Natural killer cell treated with Interleukin-12 subunit alpha and Interleukin-12 subunit beta and Interleukin-15 and Interleukin-18, amount 100 ng/mL, for 72 hours (primary cell): ENCODE measurements around the gene TRIM2. TPM values are rescaled to one million over a fixed set of nuclear protein-coding genes. Genes with fewer than 3 reads are reported as not detected.

ENCODE experiments used
- ATAC-seq, 2 donors: fragments of 150-1000 bp; cut with Tn5 transposase in 1 of 2; sonication (Bioruptor Pico), chemical (Tn5 transposase) in 1 of 2; 2 replicates each; pipeline ENCODE4 v1.10.0; 2021
- DNase-seq: peaks from one replicate; pipeline ENCODE4 v3.0.0; 2022; ENCODE audit warnings: low spot score
- H3K27ac Mint-ChIP-seq, 2 donors: 1 replicate in 1 of 2; 2 replicates in 1 of 2; pipeline ENCODE4 v1.8.0; 2022; ENCODE audit warnings: mixed read lengths in 2 of 2, mild to moderate bottlenecking in 1 of 2, moderate library complexity in 1 of 2
- H3K27me3 Mint-ChIP-seq, 2 donors: 1 replicate in 1 of 2; 2 replicates in 1 of 2; pipeline ENCODE4 v1.8.0; 2022; ENCODE audit warnings: mixed read lengths in 2 of 2
- H3K36me3 Mint-ChIP-seq: one replicate; pipeline ENCODE4 v1.8.0; 2022; ENCODE audit warnings: mixed read lengths
- H3K4me1 Mint-ChIP-seq, 2 donors: 1 replicate in 1 of 2; 2 replicates in 1 of 2; pipeline ENCODE4 v1.8.0; 2022; ENCODE audit warnings: low read depth in 2 of 2, mixed read lengths in 2 of 2, mild to moderate bottlenecking in 1 of 2
- H3K4me3 Mint-ChIP-seq: one replicate; pipeline ENCODE4 v1.8.0; 2022; ENCODE audit warnings: mixed read lengths
- H3K9me3 Mint-ChIP-seq: 2 replicates; pipeline ENCODE4 v1.8.0; 2022; ENCODE audit warnings: mixed read lengths
- total RNA-seq, 2 donors: library from RNA; stranded (reverse); gene quantifications; one replicate each; pipeline ENCODE4 v1.2.3, GENCODE V29; 2022

Gene TRIM2
- total RNA-seq, 2 donors from 2014 or later: not detected

- H3K27me3 Mint-ChIP-seq: peaks cover 3 to 6% of the 10 kb centered on the region in 2 donors
- no peaks in the 10 kb centered on the region for H3K9me3 Mint-ChIP-seq
- no peak overlapping the region for H3K27ac Mint-ChIP-seq
- no peaks in the 10 kb centered on the region for H3K4me1 Mint-ChIP-seq
- no peak for DNase-seq
- no peaks in the 10 kb centered on the region for H3K36me3 Mint-ChIP-seq
- no peak overlapping the region for H3K4me3 Mint-ChIP-seq
- ATAC-seq: no peak
These were observed 89.5 kb downstream of the TRIM2 start for GRCh38 chr4:153293742-153294057.

GRCh38 chr4:153294631-153295030 lies 90.4 kb downstream of the TRIM2 start:
- Mint-ChIP-seq H3K9me3 (peaks cover 2% of the 10 kb centered on the region), H3K36me3 (no peaks in the 10 kb centered on the region), H3K27me3 (peaks cover 4 to 7% of the 10 kb centered on the region in 2 donors), H3K27ac (no peak overlapping the region), H3K4me3 (no peak overlapping the region), H3K4me1 (no peaks in the 10 kb centered on the region)
- no peak for DNase-seq
- no peak for ATAC-seq

GRCh38 chr4:153295131-153295755 lies 91.0 kb downstream of the TRIM2 start:
- Mint-ChIP-seq H3K4me3 (no peak overlapping the region), H3K9me3 (peaks cover 3% of the 10 kb centered on the region), H3K36me3 (no peaks in the 10 kb centered on the region), H3K27me3 (peaks cover 7 to 10% of the 10 kb centered on the region in 2 donors), H3K4me1 (no peaks in the 10 kb centered on the region), H3K27ac (no peak overlapping the region)
- peak in 1 of 2 donors; percentile 43 for ATAC-seq
- no peak for DNase-seq

- Mint-ChIP-seq H3K36me3 (no peaks in the 10 kb centered on the region), H3K27me3 (peaks cover 11 to 14% of the 10 kb centered on the region in 2 donors), H3K4me3 (no peak overlapping the region), H3K4me1 (no peaks in the 10 kb centered on the region), H3K9me3 (peaks cover 3% of the 10 kb centered on the region), H3K27ac (no peak overlapping the region)
- no peak for DNase-seq
- ATAC-seq: no peak
These were observed 92.0 kb downstream of the TRIM2 start for GRCh38 chr4:153296040-153296823.

- DNase-seq (no peak), ATAC-seq (no peak)
- Mint-ChIP-seq H3K4me3 (no peak overlapping the region), H3K36me3 (no peaks in the 10 kb centered on the region), H3K27me3 (peaks cover 16 to 22% of the 10 kb centered on the region in 2 donors), H3K4me1 (no peaks in the 10 kb centered on the region), H3K9me3 (peaks cover 3% of the 10 kb centered on the region), H3K27ac (no peak overlapping the region)
These were observed 92.9 kb downstream of the TRIM2 start for GRCh38 chr4:153297116-153297515.

GRCh38 chr4:153310793-153311192 lies 106.5 kb downstream of the TRIM2 start:
- Mint-ChIP-seq H3K36me3 (no peaks in the 10 kb centered on the region), H3K4me3 (no peak overlapping the region), H3K27ac (no peak overlapping the region), H3K9me3 (no peaks in the 10 kb centered on the region), H3K27me3 (peaks cover 2 to 11% of the 10 kb centered on the region in 2 donors), H3K4me1 (no peaks in the 10 kb centered on the region)
- ATAC-seq: no peak
- DNase-seq: no peak

GRCh38 chr4:153314915-153315314 lies 110.7 kb downstream of the TRIM2 start:
- no peak for DNase-seq
- Mint-ChIP-seq H3K36me3 (no peaks in the 10 kb centered on the region), H3K9me3 (no peaks in the 10 kb centered on the region), H3K27ac (no peak overlapping the region), H3K4me3 (no peak overlapping the region), H3K4me1 (no peaks in the 10 kb centered on the region), H3K27me3 (peaks cover 3 to 23% of the 10 kb centered on the region in 2 donors)
- ATAC-seq: no peak

GRCh38 chr4:153318696-153319320 lies 114.6 kb downstream of the TRIM2 start:
- DNase-seq: no peak

GRCh38 chr4:153322791-153323190 lies 118.5 kb downstream of the TRIM2 start:
- DNase-seq (no peak), ATAC-seq (no peak)
- H3K9me3 Mint-ChIP-seq: no peaks in the 10 kb centered on the region
- H3K27ac Mint-ChIP-seq: no peak overlapping the region
- H3K4me3 Mint-ChIP-seq: no peak overlapping the region
- H3K4me1 Mint-ChIP-seq: no peaks in the 10 kb centered on the region
- H3K36me3 Mint-ChIP-seq: no peaks in the 10 kb centered on the region
- H3K27me3 Mint-ChIP-seq: peaks cover 7 to 38% of the 10 kb centered on the region in 2 donors

More at GRCh38 chr4:153318696-153319320, 114.6 kb downstream of the TRIM2 start:
- peaks cover 3 to 19% of the 10 kb centered on the region in 2 donors for H3K27me3 Mint-ChIP-seq
- H3K4me3 Mint-ChIP-seq: no peak overlapping the region
- ATAC-seq: no peak
- no peaks in the 10 kb centered on the region for H3K36me3 Mint-ChIP-seq
- H3K4me1 Mint-ChIP-seq: no peaks in the 10 kb centered on the region
- H3K27ac Mint-ChIP-seq: no peak overlapping the region
- no peaks in the 10 kb centered on the region for H3K9me3 Mint-ChIP-seq

- no peak for DNase-seq
- Mint-ChIP-seq H3K27me3 (peaks cover 7 to 35% of the 10 kb centered on the region in 2 donors), H3K27ac (no peak overlapping the region), H3K4me3 (no peak overlapping the region), H3K9me3 (no peaks in the 10 kb centered on the region), H3K36me3 (no peaks in the 10 kb centered on the region), H3K4me1 (no peaks in the 10 kb centered on the region)
- ATAC-seq: no peak
These were observed 119.8 kb downstream of the TRIM2 start for GRCh38 chr4:153324046-153324445.

GRCh38 chr4:153325558-153325957 lies 121.3 kb downstream of the TRIM2 start:
- Mint-ChIP-seq H3K4me3 (no peak overlapping the region), H3K4me1 (no peaks in the 10 kb centered on the region), H3K27me3 (peaks cover 4 to 26% of the 10 kb centered on the region in 2 donors), H3K27ac (no peak overlapping the region), H3K36me3 (no peaks in the 10 kb centered on the region), H3K9me3 (no peaks in the 10 kb centered on the region)
- DNase-seq (no peak), ATAC-seq (no peak)

GRCh38 chr4:153326513-153326912 lies 122.3 kb downstream of the TRIM2 start:
- DNase-seq: no peak
- Mint-ChIP-seq H3K27ac (no peak overlapping the region), H3K4me3 (no peak overlapping the region), H3K36me3 (no peaks in the 10 kb centered on the region), H3K9me3 (no peaks in the 10 kb centered on the region), H3K4me1 (no peaks in the 10 kb centered on the region), H3K27me3 (peaks cover 4 to 26% of the 10 kb centered on the region in 2 donors)
- no peak for ATAC-seq

GRCh38 chr4:153327247-153327646 lies 123.0 kb downstream of the TRIM2 start:
- H3K4me3 Mint-ChIP-seq: no peak overlapping the region
- ATAC-seq (no peak), DNase-seq (no peak)
- peaks cover 7 to 26% of the 10 kb centered on the region in 2 donors for H3K27me3 Mint-ChIP-seq
- no peaks in the 10 kb centered on the region for H3K36me3 Mint-ChIP-seq
- no peaks in the 10 kb centered on the region for H3K9me3 Mint-ChIP-seq
- H3K27ac Mint-ChIP-seq: no peak overlapping the region
- no peaks in the 10 kb centered on the region for H3K4me1 Mint-ChIP-seq

- Mint-ChIP-seq H3K36me3 (no peaks in the 10 kb centered on the region), H3K9me3 (no peaks in the 10 kb centered on the region)
These were observed 128.7 kb downstream of the TRIM2 start for GRCh38 chr4:153332936-153333335.

More at GRCh38 chr4:153332936-153333335, 128.7 kb downstream of the TRIM2 start:
- Mint-ChIP-seq H3K4me3 (no peak overlapping the region), H3K27me3 (peaks cover 5 to 15% of the 10 kb centered on the region in 2 donors), H3K4me1 (no peaks in the 10 kb centered on the region), H3K27ac (no peak overlapping the region)
- DNase-seq: no peak
- ATAC-seq: no peak
